ENCODE data around the gene ZNF827. TPM values are rescaled to one million over a fixed set of nuclear protein-coding genes. Genes with fewer than 3 reads are reported as not detected.
A peak's percentile ranks its signal among the peaks of the same experiment; 100 is the strongest.

ZNF827 gene
- polyA plus RNA-seq, 1 donor (not counting 4 experiments of a cell fraction or from before 2014, with no cell fraction given) = 4.7 TPM

GRCh38 chr4:145876531-145877180, 62.0 kb downstream of the ZNF827 start:
- H3K9me3 ChIP-seq (ENCODE audit: control insufficient read depth, low read depth, low read length) = no peaks in the 10 kb centered on the region

GRCh38 chr4:145873901-145874300, 64.7 kb downstream of the ZNF827 start:
- Histone ChIP-seq H3K36me3 (ENCODE audit: control insufficient read depth in 2 of 2, extremely low read depth in 1 of 2, insufficient read depth in 2 of 2, low read length in 2 of 2) (no peaks in the 10 kb centered on the region), H4K20me1 (ENCODE audit: control insufficient read depth, extremely low read depth, insufficient read depth, low read length) (no peaks in the 10 kb centered on the region), H3K9me1 (ENCODE audit: control insufficient read depth, extremely low read depth, insufficient read depth, low read length) (no peaks in the 10 kb centered on the region), H3K27me3 (ENCODE audit: control insufficient read depth, extremely low read depth, insufficient read depth, low read length) (no peaks in the 10 kb centered on the region), H3K79me2 (ENCODE audit: control insufficient read depth, insufficient read depth, low read length) (no peaks in the 10 kb centered on the region), H3K27ac (ENCODE audit: control insufficient read depth, insufficient read depth, low read length) (no peak overlapping the region), H3K9me3 (ENCODE audit: control insufficient read depth, low read depth, low read length) (no peaks in the 10 kb centered on the region), H2AFZ (ENCODE audit: control insufficient read depth, low read length) (no peak overlapping the region), H3K4me3 (ENCODE audit: control insufficient read depth in 2 of 3, extremely low read depth in 1 of 3, insufficient read depth in 2 of 3, low read depth in 1 of 3, low read length in 3 of 3) (no peak overlapping the region), H3K4me1 (ENCODE audit: control insufficient read depth, extremely low read depth, insufficient read depth, low read length) (peaks cover 38% of the 10 kb centered on the region), H3K4me2 (ENCODE audit: control insufficient read depth, extremely low read depth, insufficient read depth, low read depth, low read length) (no peak overlapping the region), H3K9ac (ENCODE audit: control insufficient read depth, extremely low read depth, insufficient read depth, low read length) (no peak overlapping the region)
- DNase-seq (ENCODE audit: low read depth, low spot score) (no peak), FAIRE-seq (no peak)
- no peak for TF ChIP-seq CTCF (optimal IDR thresholded peaks at IDR 0.05 in 1 of 3, IDR thresholded peaks at IDR 0.05 in 1 of 3, conservative IDR thresholded peaks at IDR 0.05 in 1 of 3; ENCODE audit: extremely low read depth in 1 of 3, insufficient read depth in 2 of 3, low read length in 3 of 3)
- TF ChIP-seq EZH2 (IDR thresholded peaks at IDR 0.05; ENCODE audit: low read length) = no peak
- dilution Hi-C loops (cut with MboI; ENCODE audit: extremely low pct_ligation_motif_present, low sequenced_read_pairs) = no loop called here

More at GRCh38 chr4:145876531-145877180, 62.0 kb downstream of the ZNF827 start:
- H3K4me3 ChIP-seq (ENCODE audit: control insufficient read depth in 2 of 3, extremely low read depth in 1 of 3, insufficient read depth in 2 of 3, low read depth in 1 of 3, low read length in 3 of 3) = no peak overlapping the region
- no peak overlapping the region for H3K4me2 ChIP-seq (ENCODE audit: control insufficient read depth, extremely low read depth, insufficient read depth, low read depth, low read length)
- H3K36me3 ChIP-seq (ENCODE audit: control insufficient read depth in 2 of 2, extremely low read depth in 1 of 2, insufficient read depth in 2 of 2, low read length in 2 of 2) = no peaks in the 10 kb centered on the region
- H3K27me3 ChIP-seq (ENCODE audit: control insufficient read depth, extremely low read depth, insufficient read depth, low read length) = no peaks in the 10 kb centered on the region
- no peak overlapping the region for H3K9ac ChIP-seq (ENCODE audit: control insufficient read depth, extremely low read depth, insufficient read depth, low read length)
- peaks cover 37% of the 10 kb centered on the region for H3K4me1 ChIP-seq (ENCODE audit: control insufficient read depth, extremely low read depth, insufficient read depth, low read length)
- H3K79me2 ChIP-seq (ENCODE audit: control insufficient read depth, insufficient read depth, low read length) = no peaks in the 10 kb centered on the region
- H3K27ac ChIP-seq (ENCODE audit: control insufficient read depth, insufficient read depth, low read length) = no peak overlapping the region
- FAIRE-seq (peak; percentile 71), DNase-seq (ENCODE audit: low read depth, low spot score) (no peak)
- H4K20me1 ChIP-seq (ENCODE audit: control insufficient read depth, extremely low read depth, insufficient read depth, low read length) = no peaks in the 10 kb centered on the region
- dilution Hi-C loops (cut with MboI; ENCODE audit: extremely low pct_ligation_motif_present, low sequenced_read_pairs) = no loop called here
- H2AFZ ChIP-seq (ENCODE audit: control insufficient read depth, low read length) = no peak overlapping the region
- no peaks in the 10 kb centered on the region for H3K9me1 ChIP-seq (ENCODE audit: control insufficient read depth, extremely low read depth, insufficient read depth, low read length)
- TF ChIP-seq EZH2 (IDR thresholded peaks at IDR 0.05; ENCODE audit: low read length) = no peak
- no peak for TF ChIP-seq CTCF (optimal IDR thresholded peaks at IDR 0.05 in 1 of 3, IDR thresholded peaks at IDR 0.05 in 1 of 3, conservative IDR thresholded peaks at IDR 0.05 in 1 of 3; ENCODE audit: extremely low read depth in 1 of 3, insufficient read depth in 2 of 3, low read length in 3 of 3)
